Smooth muscle cell of the brain vasculature (primary cell): ENCODE data around the gene TMOD4.

Source experiments
- DNase-seq: peaks from one replicate; pipeline ENCODE4 v3.0.0-alpha.2; 2012; ENCODE audit warnings: low read depth, low spot score

Gene TMOD4

GRCh38 chr1:151143057-151143435 is 32.7 kb downstream of the TMOD4 start:
- DNase-seq = no peak

- DNase-seq = no peak
Measured at GRCh38 chr1:151142411-151143056, 33.2 kb downstream of the TMOD4 start.

- no peak for DNase-seq
Measured at GRCh38 chr1:151137789-151138188, 38.0 kb downstream of the TMOD4 start.

GRCh38 chr1:151135433-151136385 is 40.1 kb downstream of the TMOD4 start:
- DNase-seq = no peak

GRCh38 chr1:151134991-151135390 is 40.8 kb downstream of the TMOD4 start:
- no peak for DNase-seq

GRCh38 chr1:151134396-151134795 is 41.4 kb downstream of the TMOD4 start:
- no peak for DNase-seq

GRCh38 chr1:151133018-151133806 is 42.6 kb downstream of the TMOD4 start:
- DNase-seq = no peak

GRCh38 chr1:151132335-151133017 is 43.3 kb downstream of the TMOD4 start:
- DNase-seq = no peak

GRCh38 chr1:151131701-151132334 is 44.0 kb downstream of the TMOD4 start:
- no peak for DNase-seq

GRCh38 chr1:151130987-151131586 is 44.7 kb downstream of the TMOD4 start:
- DNase-seq = peak; percentile 56

GRCh38 chr1:151128800-151129199 is 47.0 kb downstream of the TMOD4 start:
- DNase-seq = no peak

GRCh38 chr1:151124763-151125403 is 50.9 kb downstream of the TMOD4 start:
- DNase-seq = no peak
